Mesothelial cell of epicardium (in vitro differentiated cells): Measurements from ENCODE around the gene KREMEN1. TPM values are rescaled to one million over a fixed set of nuclear protein-coding genes. Genes with fewer than 3 reads are reported as not detected.

ENCODE experiments used
- DNase-seq, 2 experiments: peaks; one replicate each; pipeline ENCODE4 v3.0.0; 2021; ENCODE audit warnings: low spot score in 2 of 2; ENCODE audit not compliant: unreplicated experiment in 2 of 2
- H3K27ac Mint-ChIP-seq: 2 replicates; pipeline ENCODE4 v1.8.0; 2021; ENCODE audit warnings: mixed read lengths
- H3K27me3 Mint-ChIP-seq: 2 replicates; pipeline ENCODE4 v1.8.0; 2021; ENCODE audit warnings: low read depth, mixed read lengths
- H3K36me3 Mint-ChIP-seq: 2 replicates; pipeline ENCODE4 v1.8.0; 2021; ENCODE audit warnings: mixed read lengths
- H3K4me1 Mint-ChIP-seq: 2 replicates; pipeline ENCODE4 v1.8.0; 2021; ENCODE audit warnings: mixed read lengths
- H3K4me3 Mint-ChIP-seq: 2 replicates; pipeline ENCODE4 v1.8.0; 2021; ENCODE audit warnings: mild to moderate bottlenecking, moderate library complexity, mixed read lengths
- H3K9me3 Mint-ChIP-seq: 2 replicates; pipeline ENCODE4 v1.8.0; 2021; ENCODE audit warnings: mixed read lengths
- CTCF ChIP-seq: fragments of 200-600 bp; sonication (generic); IDR thresholded peaks from one replicate; pipeline ENCODE4 v1.5.0; 2021; ENCODE audit warnings: antibody characterized with exemption; ENCODE audit not compliant: unreplicated experiment
- total RNA-seq: library from RNA; stranded (reverse); gene quantifications from 3 replicates; pipeline ENCODE4 v1.2.1, GENCODE V29; 2021

Gene KREMEN1
- total RNA-seq, 1 donor from 2014 or later = 24.4 TPM

DNA sequence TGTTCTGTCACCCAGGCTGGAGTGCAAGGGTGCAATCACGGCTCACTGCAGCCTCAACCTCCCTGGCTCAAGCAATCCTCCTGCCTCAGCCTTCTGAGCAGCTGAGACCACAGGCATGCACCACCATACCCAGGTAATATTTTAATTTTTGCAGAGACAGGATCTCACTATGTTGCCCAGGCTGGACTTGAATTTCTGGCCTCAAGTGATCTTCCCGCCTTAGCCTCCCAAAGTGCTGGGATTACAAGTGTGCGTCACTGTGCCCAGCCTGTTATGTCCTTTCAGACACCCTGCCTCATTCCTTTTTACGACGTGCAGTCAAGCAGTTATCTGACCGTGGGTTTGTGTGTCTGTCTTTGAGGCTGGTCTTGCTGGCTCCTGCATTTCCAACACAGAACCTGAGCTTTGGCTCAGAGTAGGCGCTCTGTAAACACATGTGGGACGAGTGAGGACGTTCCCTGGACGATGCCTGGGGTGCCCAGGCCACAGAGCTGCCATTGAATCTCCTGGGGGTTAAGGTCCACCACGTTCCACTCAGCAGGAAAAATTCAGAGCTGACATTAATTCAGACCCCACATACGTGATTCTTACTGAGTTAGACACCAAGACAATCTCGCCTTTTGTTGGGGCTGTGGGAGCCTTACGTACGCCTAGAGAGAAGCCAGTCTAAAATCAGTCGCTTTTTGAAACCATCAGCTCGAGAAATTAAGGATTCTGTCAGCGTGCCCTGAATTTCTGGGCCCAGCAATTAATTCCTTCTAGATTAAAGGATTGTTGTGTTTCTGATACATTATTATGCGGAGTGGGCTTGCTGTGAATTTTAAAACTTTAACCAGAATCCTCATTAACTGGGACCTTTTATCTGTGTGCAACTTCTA, 111.4 kb downstream of the KREMEN1 start:
- H3K4me1 Mint-ChIP-seq = no peaks in the 10 kb centered on the region
- peaks cover 2% of the 10 kb centered on the region for H3K27me3 Mint-ChIP-seq
- H3K4me3 Mint-ChIP-seq = no peak overlapping the region
- H3K27ac Mint-ChIP-seq = no peak overlapping the region
- H3K36me3 Mint-ChIP-seq = peaks cover under 1% of the 10 kb centered on the region
- no peak for TF ChIP-seq CTCF
- DNase-seq = no peak
- H3K9me3 Mint-ChIP-seq = peaks cover under 1% of the 10 kb centered on the region

DNA sequence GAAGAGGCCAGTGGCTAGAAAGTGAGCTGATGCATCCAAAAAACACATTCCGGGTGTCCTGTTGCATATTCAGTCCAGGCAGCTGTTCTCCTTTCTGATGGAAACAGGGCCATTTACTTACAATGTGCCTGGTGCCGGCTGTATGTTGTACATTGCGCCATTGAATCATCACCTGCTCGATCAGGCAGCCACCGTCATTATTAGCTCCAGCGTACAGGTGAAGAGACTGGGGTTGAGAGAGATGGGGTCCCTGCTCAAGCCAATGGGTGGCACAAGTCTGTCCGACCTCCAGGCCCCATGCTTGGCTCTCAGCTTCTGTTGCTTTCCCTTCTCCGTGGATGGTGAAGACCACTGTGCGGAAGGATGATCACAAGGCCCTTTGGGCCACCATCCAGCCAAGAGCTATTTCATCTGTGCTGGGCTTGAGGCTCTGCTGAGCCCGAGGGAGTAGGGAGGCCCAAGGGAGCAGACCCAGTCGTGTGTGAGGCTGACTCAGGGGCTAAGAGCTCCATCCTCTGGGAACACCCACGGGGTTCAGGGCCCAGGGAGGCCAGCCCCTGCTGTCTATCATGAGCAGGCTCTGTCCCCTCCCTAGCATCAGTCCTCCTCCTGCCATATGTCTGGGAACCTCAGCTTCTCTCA, 112.1 kb downstream of the KREMEN1 start:
- Mint-ChIP-seq H3K27me3 (peaks cover 2% of the 10 kb centered on the region), H3K27ac (no peak overlapping the region), H3K4me3 (no peak overlapping the region), H3K4me1 (no peaks in the 10 kb centered on the region), H3K9me3 (no peaks in the 10 kb centered on the region), H3K36me3 (no peaks in the 10 kb centered on the region)
- no peak for TF ChIP-seq CTCF
- DNase-seq = no peak

GRCh38 chr22:29186302-29186701, 113.5 kb downstream of the KREMEN1 start:
- Mint-ChIP-seq H3K4me3 (no peak overlapping the region), H3K9me3 (no peaks in the 10 kb centered on the region), H3K27ac (no peak overlapping the region), H3K36me3 (no peaks in the 10 kb centered on the region), H3K4me1 (no peaks in the 10 kb centered on the region), H3K27me3 (no peaks in the 10 kb centered on the region)
- no peak for TF ChIP-seq CTCF
- DNase-seq = no peak

DNA sequence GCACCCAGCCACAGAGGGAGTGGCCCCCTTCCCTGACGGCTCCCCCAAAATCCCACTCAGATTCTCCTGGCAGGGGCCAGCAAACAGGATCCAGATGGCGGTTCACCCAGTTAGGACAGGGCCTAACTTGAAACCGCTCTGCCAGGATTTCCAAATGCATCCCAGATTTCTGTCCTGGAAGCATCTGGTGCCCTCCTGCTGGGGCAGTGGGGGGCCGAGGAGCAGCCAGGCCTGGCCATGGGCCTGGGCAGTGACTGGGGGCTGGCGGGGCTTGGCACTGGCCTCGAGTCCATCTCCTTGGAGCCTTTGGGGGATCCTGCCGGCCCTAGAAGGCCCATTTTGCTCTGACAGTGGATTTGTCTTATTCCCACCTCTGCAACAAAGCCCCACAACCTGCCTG, 115.0 kb downstream of the KREMEN1 start:
- TF ChIP-seq CTCF = no peak
- no peaks in the 10 kb centered on the region for H3K27me3 Mint-ChIP-seq
- no peak overlapping the region for H3K4me3 Mint-ChIP-seq
- H3K36me3 Mint-ChIP-seq = no peaks in the 10 kb centered on the region
- no peaks in the 10 kb centered on the region for H3K9me3 Mint-ChIP-seq
- no peak overlapping the region for H3K27ac Mint-ChIP-seq
- H3K4me1 Mint-ChIP-seq = no peaks in the 10 kb centered on the region
- no peak for DNase-seq

DNA sequence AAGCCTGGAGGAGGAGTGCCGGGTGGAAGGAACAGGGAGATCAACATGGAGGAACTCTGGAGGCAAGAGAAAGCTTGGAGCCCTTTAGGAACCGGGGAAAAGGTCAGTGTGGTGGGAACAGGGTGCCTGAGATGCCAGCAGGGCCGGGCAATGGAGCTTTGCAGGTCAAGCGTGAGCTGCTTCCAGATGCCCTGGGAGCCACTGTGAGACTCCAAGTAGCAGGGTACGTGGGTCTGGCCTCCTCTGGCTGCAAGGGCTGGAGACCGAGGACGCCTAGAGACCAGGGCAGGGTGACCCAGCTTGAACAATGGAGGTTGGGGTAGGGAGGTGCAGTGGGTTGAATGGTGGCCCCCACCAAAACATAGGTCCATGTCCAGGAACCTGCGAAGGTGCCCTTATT, 117.2 kb downstream of the KREMEN1 start:
- no peaks in the 10 kb centered on the region for H3K27me3 Mint-ChIP-seq
- no peak overlapping the region for H3K4me3 Mint-ChIP-seq
- DNase-seq = no peak
- H3K4me1 Mint-ChIP-seq = no peaks in the 10 kb centered on the region
- H3K36me3 Mint-ChIP-seq = no peaks in the 10 kb centered on the region
- TF ChIP-seq CTCF = no peak
- no peak overlapping the region for H3K27ac Mint-ChIP-seq
- H3K9me3 Mint-ChIP-seq = no peaks in the 10 kb centered on the region
